ENCODE results near the gene TGM6. TPM values are rescaled to one million over a fixed set of nuclear protein-coding genes. Genes with fewer than 3 reads are reported as not detected.

Gene TGM6
- total RNA-seq (not detected), polyA plus RNA-seq (not detected)
- long read RNA-seq, donor 1, result 0 reads
- long read RNA-seq, donor 2, result 0 reads
- long read RNA-seq, donor 3, result 0 reads
- long read RNA-seq, donor 4, result 0 reads
- long read RNA-seq, donor 5, result 0 reads
- long read RNA-seq, donor 6, result 0 reads
- long read RNA-seq, donor 7, result 0 reads
- long read RNA-seq, donor 8, result 0 reads
- long read RNA-seq, donor 9, result 0 reads
- long read RNA-seq, donor 10, result 0 reads

DNA sequence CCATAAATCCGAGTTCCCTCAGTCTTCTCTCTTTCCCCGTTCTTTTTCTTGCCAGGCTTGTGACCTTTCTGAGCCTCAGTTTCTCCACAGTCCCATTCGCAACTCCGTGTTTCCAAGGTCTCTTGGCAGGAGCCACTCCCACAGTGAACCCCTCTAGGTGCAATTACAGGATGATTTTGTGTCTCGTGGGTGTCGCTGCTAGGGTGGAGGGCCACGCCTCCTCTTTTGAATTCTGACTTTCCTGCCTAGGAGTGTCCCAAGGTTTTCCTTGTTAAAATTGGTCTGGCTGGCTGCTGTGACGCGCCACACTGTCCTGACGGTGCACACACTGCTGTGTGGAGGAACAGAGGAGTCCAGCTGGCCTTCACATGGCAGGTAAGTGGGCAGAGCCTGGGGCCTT lies at the start of gene TGM6:
Gene TGM6, plus strand, starts transcription at position 301 of the 400 bp plus-strand sequence. Its CDS starts 68 bp downstream, at position 369.
- Histone ChIP-seq H3K27me3 (peaks cover 5% of the 10 kb centered on the region), H3K9me3 (replicated peaks in 1 of 3) (no peaks in the 10 kb centered on the region), H3K27ac (no peak within 1 kb of the TSS), H3K36me3 (replicated peaks in 1 of 2) (no peaks in the 10 kb centered on the region), H3K4me3 (no peak within 1 kb of the TSS), H3K4me1 (replicated peaks in 1 of 2) (no peaks in the 10 kb centered on the region)
- intact Hi-C loops (cut with DNase I), result no loop called here
- TF ChIP-seq CTCF (IDR thresholded peaks at IDR 0.05) (no peak), POLR2A (IDR thresholded peaks at IDR 0.05) (no peak)
- 86 to 92% (median 90%) methylated on average over 10 of the region's 10 CpGs for WGBS, 4 donors
- DNase-seq, result no peak

GRCh38 chr20:2331106-2331505 lies 49.6 kb upstream of the TGM6 start:
- WGBS, 4 donors, result 79 to 90% (median 87%) methylated on average over 5 of the region's 5 CpGs
- H3K9me3 ChIP-seq (replicated peaks in 1 of 3), result no peaks in the 10 kb centered on the region

GRCh38 chr20:2331901-2332565 lies 48.7 kb upstream of the TGM6 start:
- intact Hi-C loops (cut with DNase I), result no loop called here
- 92 to 96% (median 93%) methylated on average over 11 to 17 of the region's 17 CpGs for WGBS, 4 donors
- Histone ChIP-seq H3K27me3 (no peaks in the 10 kb centered on the region), H3K4me1 (replicated peaks in 1 of 2) (no peaks in the 10 kb centered on the region), H3K4me3 (no peak overlapping the region), H3K27ac (no peak overlapping the region), H3K36me3 (replicated peaks in 1 of 2) (no peaks in the 10 kb centered on the region), H3K9me3 (replicated peaks in 1 of 3) (no peaks in the 10 kb centered on the region)
- peak in 1 of 7 donors; percentile 24 for DNase-seq
- TF ChIP-seq POLR2A (IDR thresholded peaks at IDR 0.05), result no peak
- TF ChIP-seq CTCF (IDR thresholded peaks at IDR 0.05), result no peak

More at GRCh38 chr20:2331106-2331505, 49.6 kb upstream of the TGM6 start:
- Histone ChIP-seq H3K27ac (no peak overlapping the region), H3K36me3 (replicated peaks in 1 of 2) (no peaks in the 10 kb centered on the region), H3K27me3 (no peaks in the 10 kb centered on the region), H3K4me3 (no peak overlapping the region), H3K4me1 (replicated peaks in 1 of 2) (no peaks in the 10 kb centered on the region)
- no peak for DNase-seq
- no peak for TF ChIP-seq CTCF (IDR thresholded peaks at IDR 0.05)
- no peak for TF ChIP-seq POLR2A (IDR thresholded peaks at IDR 0.05)
- intact Hi-C loops (cut with DNase I), result no loop called here

DNA sequence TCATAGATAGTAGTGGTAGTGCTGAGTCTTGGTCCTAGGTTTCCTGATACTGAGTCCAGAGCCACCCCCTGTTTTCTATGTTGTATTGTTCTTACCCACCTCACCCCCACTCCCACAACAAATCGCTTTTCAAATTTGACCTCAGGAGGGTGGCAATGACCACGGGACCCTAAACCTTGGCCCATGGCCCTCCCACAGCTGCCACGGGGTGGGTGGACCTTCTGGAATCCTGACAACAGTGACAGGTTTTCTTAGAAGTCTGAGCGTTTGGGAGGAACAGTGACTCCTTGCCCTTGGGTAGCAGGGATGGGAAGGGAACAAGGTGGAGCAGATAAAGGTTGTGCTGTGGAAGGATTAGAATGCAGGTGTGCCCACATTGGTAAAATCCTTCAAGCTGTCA lies 48.0 kb upstream of the TGM6 start:
- no peaks in the 10 kb centered on the region for H3K36me3 ChIP-seq (replicated peaks in 1 of 2)
- H3K9me3 ChIP-seq (replicated peaks in 1 of 3), result no peaks in the 10 kb centered on the region
- no peaks in the 10 kb centered on the region for H3K4me1 ChIP-seq (replicated peaks in 1 of 2)
- TF ChIP-seq CTCF (IDR thresholded peaks at IDR 0.05), result no peak
- no peak for TF ChIP-seq POLR2A (IDR thresholded peaks at IDR 0.05)
- DNase-seq, result peak in 1 of 7 donors; percentile 6
- H3K27me3 ChIP-seq, result no peaks in the 10 kb centered on the region
- intact Hi-C loops (cut with DNase I), result no loop called here
- no peak overlapping the region for H3K27ac ChIP-seq
- 48 to 62% (median 56%) methylated on average over 4 of the region's 4 CpGs for WGBS, 4 donors
- no peak overlapping the region for H3K4me3 ChIP-seq

Measured in adrenal gland (tissue), 19 donors.